GM19372 (cell line): ENCODE data around the gene PTEN.
"Not testable (repeated sequence)": the region's sequence is repeated elsewhere in the genome, so short reads cannot be mapped to it uniquely, and the experiment has no call there.

Experiments used
- ATAC-seq: cut with Tn5 transposase; IDR thresholded peaks from one replicate; pipeline ENCODE4 v1.9.1; 2021; ENCODE audit warnings: mild to moderate bottlenecking, low read depth, moderate library complexity; ENCODE audit not compliant: unreplicated experiment

PTEN gene

GRCh38 chr10:87863053-87863943, at the start of gene PTEN, which contains the start of gene KLLN:
PTEN (plus strand) TSS chr10:87863625; CDS start chr10:87864470, 845 bp downstream.
KLLN (minus strand) TSS chr10:87863533; CDS start chr10:87862487, 1,046 bp downstream.
- ATAC-seq, result peak; percentile 36

DNA sequence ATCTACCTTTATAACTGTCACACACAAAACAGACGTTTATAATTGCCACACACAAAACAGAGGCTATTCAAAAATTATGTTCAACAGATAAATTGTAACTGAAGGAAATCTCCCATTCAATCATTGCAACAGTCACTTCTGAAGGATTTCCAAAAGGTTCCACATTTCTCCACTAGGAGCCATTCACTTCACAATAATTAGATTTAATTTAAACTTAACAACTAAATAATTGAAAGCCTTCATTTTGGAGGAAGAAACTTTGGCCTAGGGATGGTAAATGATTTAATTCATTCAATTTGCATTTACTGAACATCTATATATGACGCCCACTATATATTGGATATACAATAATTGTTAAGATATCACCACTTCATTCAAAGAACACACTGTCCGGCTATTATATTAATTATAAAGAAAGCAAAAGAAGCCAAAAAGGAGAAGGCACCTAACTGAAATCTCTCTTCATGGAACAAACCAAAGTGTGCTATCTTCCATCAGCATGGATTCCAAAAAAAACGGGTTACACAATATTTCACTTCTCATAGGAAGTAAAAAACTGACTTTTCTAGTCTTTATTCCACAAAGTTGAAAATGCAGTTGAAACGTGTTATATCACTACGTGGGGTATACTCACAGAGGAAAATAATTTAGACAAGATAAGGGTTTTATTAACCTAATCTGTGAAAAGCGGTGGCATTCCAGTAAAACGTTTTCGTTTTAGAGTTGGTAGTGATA, 47.1 kb upstream of the PTEN start:
- no peak for ATAC-seq

GRCh38 chr10:87816898-87817608, 46.4 kb upstream of the PTEN start:
- ATAC-seq, result no peak

- peak; percentile 78 for ATAC-seq
Measured at GRCh38 chr10:87817609-87818504, 45.6 kb upstream of the PTEN start, which contains the start of gene ATAD1. ATAD1 (minus strand) TSS chr10:87818226; CDS start chr10:87814599, 3,627 bp downstream.

DNA sequence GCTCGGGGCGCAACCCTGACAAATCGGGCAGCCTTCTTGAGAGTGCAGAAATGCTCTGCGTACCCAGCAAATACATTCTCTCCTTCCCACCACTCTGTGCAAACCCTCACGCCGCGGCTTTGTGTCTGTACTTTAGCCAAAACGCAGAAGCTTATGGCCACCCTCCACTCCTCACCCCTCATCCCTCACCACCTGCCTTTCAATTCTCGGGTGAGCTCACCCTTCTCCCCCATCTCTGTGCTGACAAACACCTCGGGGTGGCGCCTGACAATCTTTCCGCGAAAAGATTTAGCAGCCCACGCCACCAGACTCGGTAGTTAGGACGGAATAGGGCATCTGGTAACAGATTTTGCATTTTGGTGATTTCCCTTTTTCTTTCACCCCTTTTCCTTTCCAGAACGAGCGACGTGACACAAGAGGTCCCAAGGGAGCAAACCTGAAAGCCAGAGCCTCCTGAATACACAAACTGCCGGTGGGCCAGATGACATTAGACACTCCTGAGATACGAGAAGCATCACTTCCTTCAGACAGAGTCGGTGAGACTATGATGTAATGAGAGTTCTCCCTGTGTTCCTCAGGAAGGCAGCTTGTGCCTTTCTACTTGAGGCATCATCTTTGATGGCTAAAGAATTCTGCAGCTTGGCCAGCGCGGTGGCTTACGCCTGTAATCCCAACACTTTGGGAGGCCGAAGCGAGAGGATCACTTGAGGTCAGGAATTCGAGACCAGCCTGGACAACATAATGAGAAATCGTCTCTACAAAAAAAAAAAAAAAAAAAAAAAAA, 44.7 kb upstream of the PTEN start:
- peak; percentile 44 for ATAC-seq

DNA sequence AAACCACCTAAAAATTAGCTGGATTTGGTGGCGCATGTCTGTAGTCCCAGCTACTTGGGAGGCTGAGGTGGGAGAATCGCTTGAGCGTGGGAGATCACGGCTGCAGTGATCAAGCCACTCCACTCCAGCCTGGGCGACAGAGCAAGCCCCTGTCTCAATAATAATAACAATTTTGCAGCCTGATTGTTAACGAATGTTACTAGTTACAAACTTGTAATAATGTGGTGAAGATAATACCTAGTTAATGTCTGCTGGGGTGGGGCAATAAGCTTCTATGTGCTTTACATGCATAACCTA, 44.2 kb upstream of the PTEN start:
- no peak for ATAC-seq

DNA sequence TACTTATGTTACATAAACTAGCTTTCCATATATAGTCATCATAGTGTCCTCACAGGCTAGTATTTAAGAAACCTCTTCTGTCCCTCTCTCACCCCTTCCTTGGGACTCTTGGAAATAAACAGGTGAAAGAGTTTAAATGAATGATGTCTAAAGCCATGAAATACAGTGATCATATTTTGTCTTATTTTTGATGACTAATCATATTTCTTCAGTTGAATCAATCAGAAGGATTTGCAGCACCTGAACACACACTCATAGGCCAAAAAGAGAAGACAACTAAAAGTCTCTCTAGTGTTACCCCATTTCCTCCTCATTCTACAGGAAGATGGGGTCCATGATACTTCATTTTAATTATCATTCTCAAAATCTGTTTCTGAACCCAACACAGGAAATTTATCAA, 36.8 kb upstream of the PTEN start:
- no peak for ATAC-seq

DNA sequence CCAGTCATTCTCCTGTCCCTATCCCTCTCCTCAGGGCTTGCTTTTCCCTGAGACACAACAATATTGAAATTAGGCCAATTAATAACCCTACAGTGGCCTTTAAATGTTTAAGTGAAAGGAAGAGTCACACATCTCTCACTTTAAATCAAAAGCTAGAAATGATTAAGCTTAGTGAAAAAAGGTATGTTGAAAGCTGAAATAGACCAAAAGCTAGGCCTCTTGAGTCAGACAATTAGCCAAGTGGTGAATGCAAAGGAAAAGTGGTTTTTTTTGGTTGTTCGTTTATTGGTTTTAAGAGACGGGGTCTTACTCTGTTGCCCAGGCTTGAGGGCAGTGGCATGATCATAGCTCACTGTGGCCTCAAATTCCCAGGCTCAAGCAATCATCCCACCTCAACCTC, 35.7 kb upstream of the PTEN start:
- ATAC-seq, result no peak

GRCh38 chr10:87829051-87829450, 34.4 kb upstream of the PTEN start:
- not testable (repeated sequence) for ATAC-seq

- ATAC-seq, result no peak
Measured at GRCh38 chr10:87829986-87830729, 33.3 kb upstream of the PTEN start.

DNA sequence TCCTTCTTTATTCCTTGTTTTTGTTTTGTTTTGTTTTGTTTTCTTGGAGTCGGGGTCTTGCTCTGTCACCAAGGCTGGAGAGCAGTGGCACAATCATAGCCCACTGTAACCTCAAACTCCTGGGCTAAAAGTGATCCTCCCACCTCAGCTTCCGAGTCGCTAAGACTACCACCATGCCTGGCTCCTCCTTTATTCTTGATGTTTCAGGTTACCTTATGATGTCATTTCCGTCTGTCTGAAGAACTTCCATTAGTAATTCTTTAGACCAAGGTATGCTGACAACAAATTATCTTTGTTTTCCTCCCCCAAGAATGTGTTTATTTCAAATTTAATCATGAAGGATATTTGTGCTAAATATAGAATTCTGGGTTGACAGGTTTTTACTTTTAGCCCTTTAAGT, 27.3 kb upstream of the PTEN start:
- ATAC-seq, result no peak

- no peak for ATAC-seq
Measured at GRCh38 chr10:87837445-87837844, 26.0 kb upstream of the PTEN start.

GRCh38 chr10:87838650-87839049, 24.8 kb upstream of the PTEN start:
- ATAC-seq, result no peak

DNA sequence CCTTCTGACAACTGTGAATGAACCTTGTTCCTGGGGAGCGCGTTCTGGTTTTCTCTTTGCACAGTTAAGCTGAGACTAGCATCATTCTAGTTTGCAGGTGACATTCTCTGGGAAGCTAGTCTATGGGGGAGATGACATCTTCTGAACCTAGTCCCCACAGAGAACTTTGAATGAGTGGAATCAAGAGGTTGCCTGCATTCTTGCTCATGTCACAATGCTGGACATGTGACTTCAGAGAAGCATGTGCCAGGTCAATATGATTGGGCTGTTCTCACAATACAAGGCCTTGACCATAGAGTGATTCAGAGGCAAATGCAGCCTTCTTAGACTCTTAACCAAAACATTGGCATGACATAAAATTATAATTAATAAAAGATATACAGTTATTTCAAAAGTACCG, 22.2 kb upstream of the PTEN start:
- ATAC-seq, result no peak

DNA sequence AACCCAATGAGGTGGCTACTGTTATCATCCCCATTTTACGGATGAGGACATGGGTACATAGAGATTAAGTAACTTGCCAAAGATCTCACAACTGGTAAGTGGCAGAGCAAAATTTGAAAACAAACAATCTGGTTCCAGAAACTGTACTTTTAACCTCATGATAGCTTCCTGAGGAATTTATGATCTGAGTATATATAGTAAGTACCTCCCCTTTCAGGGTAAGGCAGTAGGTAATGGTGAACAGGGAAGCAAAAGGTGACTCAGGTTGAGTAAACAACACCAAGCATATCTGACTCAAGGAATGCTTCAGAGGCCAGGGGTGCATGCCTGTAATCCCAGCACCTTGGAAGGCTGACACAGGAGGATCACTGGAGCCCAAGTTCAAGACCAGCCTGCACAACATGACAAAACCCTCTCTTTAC, 21.2 kb upstream of the PTEN start:
- no peak for ATAC-seq

DNA sequence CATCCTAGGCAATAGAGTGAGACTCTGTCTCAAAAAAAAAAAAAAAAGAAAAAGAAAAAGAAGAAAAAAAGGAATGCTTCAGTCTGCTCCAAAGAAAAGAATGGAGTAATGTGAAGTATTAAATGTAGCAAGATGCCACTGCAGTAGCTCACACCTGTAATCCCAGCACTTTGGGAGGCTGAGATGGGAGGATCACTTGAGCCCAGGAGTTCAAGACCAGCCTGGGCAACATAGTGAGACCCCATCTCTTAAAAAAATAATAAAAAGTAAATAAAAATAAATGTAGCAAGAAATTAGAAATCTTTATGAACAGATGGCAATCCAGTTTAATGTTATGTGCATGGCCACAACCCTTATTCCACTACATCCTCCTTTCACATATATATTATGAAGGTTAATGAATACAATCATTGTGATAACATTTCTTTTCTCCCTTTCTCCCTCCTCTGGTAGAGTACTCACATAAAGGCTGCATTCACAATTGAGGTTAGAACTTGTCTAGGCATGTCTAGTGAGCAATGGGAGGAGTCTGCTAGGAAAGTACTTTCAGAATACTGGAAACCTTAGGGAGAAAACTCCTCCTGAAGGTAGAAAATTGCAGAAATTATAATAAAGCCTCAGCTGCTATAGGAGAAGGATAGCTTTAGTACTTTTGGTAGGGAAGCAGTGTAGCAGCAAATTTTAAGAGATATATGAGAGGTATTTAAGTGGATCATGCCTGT, 20.5 kb upstream of the PTEN start:
- ATAC-seq, result no peak

DNA sequence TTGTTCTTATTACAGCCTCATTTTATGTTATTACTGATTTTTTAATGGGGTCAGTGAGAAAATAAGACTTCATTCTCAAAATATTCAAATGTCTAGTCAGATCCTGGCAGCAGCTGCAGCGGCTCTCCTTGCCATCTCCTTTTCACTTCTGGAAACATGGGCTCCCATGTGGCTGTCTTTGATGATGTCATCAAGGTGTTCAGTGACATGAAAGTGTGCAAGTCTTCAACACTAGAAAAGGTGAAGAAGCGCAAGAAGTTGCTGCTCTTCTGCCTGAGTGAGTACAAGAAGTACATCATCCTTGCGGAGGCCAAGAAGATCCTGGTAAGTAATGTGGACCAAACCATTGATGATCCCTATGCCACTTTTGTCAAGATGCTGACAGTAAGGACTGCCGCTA, 19.7 kb upstream of the PTEN start:
- no peak for ATAC-seq
